ENCODE data around the gene S100A8. TPM values are rescaled to one million over a fixed set of nuclear protein-coding genes. Genes with fewer than 3 reads are reported as not detected.
"Not testable (repeated sequence)": the region's sequence is repeated elsewhere in the genome, so short reads cannot be mapped to it uniquely, and the experiment has no call there.

S100A8 gene
- 40.7 TPM for total RNA-seq
- long read RNA-seq, partial matches to known transcripts, result 0 of 5 reads
- long read RNA-seq, other reads (novel, unspliced or antisense), result 0 of 5 reads

DNA sequence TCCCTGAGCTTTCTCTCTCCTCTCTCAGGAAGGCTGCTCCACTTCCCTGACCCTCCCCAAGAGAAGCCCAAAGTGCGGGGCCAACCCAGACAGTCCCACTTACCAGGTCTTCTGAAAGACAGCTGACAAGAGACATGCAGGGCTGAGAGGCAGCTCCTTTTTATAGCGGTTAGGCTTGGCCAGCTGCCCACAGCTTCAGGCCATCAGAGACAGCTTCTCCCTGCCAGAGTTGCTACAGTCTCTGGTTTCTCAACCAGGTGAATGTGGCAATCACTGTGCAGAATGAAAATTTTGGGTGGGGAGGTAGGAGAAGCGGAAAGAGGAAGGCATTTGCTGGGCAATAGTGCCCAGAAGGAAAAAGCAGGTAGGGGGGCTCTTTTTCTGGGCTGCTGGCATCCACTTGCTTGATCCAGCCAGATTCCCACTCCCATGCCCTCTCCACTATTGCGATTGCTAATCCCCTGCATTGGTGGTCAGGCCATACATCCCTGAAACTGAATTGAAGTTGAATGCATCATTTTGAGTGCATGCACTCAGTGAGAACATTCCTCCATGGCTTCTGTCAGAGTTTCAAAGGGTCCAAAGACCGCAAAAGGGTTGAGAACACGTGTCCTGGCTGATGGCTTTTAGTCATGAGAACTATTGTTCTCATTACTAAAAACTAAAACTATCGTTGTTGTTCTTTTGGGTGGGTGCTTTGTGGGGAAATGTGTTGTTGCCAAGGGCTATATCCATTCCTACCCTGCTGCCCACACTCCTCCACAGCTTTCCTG, at the start of gene S100A8:
S100A8 (minus strand) TSS at position 136 of the 773 bp plus-strand sequence. CDS start 538 bp downstream, outside the sequence.
- intact Hi-C loops (cut with micrococcal nuclease), result no loop called here
- DNase-seq (peak; percentile 88), ATAC-seq (peak; percentile 88)

- ATAC-seq, result no peak
- no peak for DNase-seq
- intact Hi-C loops (cut with micrococcal nuclease), result no loop called here
Observed at GRCh38 chr1:153439273-153439672, 48.4 kb upstream of the S100A8 start.

GRCh38 chr1:153438599-153438998, 47.7 kb upstream of the S100A8 start:
- ATAC-seq (no peak), DNase-seq (no peak)
- intact Hi-C loops (cut with micrococcal nuclease), result no loop called here

DNA sequence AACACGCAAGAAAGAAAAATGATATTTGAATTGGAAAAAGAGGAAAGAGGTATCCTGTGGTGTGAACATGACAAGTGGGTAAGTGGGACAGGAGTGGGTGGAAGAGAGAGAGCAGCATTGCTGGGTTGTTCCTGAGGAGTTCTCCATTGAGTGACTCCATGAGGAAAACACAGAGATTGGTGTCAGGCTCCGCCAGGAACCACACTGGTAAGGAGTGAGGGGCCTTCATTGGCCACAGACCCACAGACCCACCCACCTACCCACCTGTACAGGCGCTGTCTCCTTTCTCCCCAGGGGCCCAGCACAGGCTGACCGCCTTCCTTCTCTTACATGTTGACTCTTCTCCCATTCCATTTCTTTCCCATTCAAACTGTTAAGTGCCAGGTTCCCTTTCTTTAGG, 46.4 kb upstream of the S100A8 start:
- intact Hi-C loops (cut with micrococcal nuclease), result no loop called here
- DNase-seq, result no peak
- no peak for ATAC-seq

GRCh38 chr1:153434746-153435455, 44.0 kb upstream of the S100A8 start:
- DNase-seq (no peak), ATAC-seq (no peak)
- intact Hi-C loops (cut with micrococcal nuclease), result no loop called here

DNA sequence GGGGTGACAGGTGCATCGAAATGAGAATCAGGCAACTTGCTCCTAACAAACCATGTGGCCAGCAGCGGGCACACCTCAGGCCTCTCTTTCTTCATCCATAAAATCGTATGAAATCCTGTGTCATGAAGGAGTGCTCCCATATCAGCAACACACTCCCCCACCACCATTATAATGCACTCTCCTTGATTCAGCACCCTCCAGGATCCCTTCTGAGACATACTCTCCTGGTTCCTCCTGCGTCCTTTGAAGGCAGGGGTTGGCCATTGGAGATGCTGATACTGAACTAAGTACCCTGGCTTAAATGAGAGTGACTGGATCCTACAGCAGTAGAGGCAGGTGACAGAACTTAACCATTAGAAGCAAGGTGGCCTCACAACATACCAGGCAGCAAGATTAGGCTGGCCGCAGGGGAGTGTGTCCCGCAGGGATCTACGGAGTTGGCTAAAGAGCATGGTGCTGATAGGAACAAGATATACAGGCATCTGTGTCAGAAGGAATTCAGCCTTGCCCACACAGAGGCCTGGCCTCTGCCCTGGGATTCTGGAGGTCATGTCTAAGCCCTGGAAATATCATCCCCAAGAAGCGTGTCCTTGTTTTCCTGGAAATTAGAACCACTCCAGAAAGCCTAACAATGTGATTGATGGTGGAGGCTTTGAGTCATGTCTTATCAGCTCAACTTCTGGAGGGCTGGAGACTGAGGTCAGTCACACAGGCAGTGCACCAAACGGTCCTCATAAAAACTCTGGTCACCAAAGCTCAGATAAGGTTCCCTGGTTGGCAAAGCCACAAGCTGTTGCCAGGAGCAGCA, 42.2 kb upstream of the S100A8 start:
- no peak for DNase-seq
- intact Hi-C loops (cut with micrococcal nuclease), result no loop called here

GRCh38 chr1:153431928-153432327, 41.1 kb upstream of the S100A8 start:
- no peak for ATAC-seq
- no peak for DNase-seq
- intact Hi-C loops (cut with micrococcal nuclease), result no loop called here

More for the DNA sequence above, 42.2 kb upstream of the S100A8 start:
- ATAC-seq, result no peak

- no peak for ATAC-seq
- intact Hi-C loops (cut with micrococcal nuclease), result no loop called here
- DNase-seq, result no peak
Observed at GRCh38 chr1:153431427-153431826, 40.6 kb upstream of the S100A8 start.

GRCh38 chr1:153431002-153431401, 40.1 kb upstream of the S100A8 start:
- ATAC-seq (no peak), DNase-seq (no peak)
- intact Hi-C loops (cut with micrococcal nuclease), result no loop called here

GRCh38 chr1:153430561-153430960, 39.7 kb upstream of the S100A8 start:
- intact Hi-C loops (cut with micrococcal nuclease), result no loop called here
- DNase-seq (no peak), ATAC-seq (no peak)

GRCh38 chr1:153430166-153430553, 39.3 kb upstream of the S100A8 start:
- intact Hi-C loops (cut with micrococcal nuclease), result no loop called here
- ATAC-seq, result no peak
- DNase-seq, result no peak

DNA sequence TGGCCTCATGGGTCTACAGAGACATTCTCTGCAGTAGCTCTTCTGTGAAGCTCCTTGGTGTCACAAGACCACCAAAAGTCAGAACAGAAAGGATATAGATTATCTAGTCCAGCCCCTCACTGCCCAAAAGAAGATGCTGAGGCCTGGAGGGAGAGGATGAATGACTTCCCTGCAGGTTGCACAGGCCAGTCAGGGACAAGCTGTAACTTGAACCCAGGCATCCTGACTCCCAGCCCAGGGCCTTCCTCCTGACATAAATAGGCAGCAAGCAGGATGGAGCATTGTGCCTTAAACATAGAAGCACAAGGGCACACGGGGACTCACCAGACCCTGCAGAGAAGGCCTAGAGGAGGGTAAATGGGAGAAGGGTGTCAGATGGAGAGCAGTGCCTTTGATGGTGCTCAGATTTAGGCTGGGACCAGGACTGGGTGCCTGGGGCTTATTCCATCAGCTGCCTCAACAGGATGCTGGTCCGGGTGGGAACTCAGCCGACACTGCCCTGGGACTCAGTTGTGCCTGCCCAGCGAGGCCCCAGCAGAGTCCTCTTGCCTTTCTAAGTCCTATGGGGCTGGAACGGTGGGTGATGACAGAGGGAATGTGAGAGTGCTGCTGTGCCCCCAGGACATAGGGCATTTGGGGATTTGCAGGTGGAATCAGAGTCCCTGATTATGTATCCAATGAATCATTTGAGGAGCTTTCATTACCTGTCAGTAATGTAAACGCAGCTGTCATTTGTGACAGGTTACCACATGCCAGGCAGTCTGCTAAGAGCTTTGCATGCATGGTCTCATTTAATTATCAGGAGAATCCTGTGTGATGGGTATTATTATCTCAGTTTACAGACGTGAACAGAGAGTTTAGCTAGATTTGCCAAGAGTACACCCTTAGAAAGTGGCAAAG, 38.6 kb upstream of the S100A8 start:
- DNase-seq (no peak), ATAC-seq (no peak)
- intact Hi-C loops (cut with micrococcal nuclease), result no loop called here

DNA sequence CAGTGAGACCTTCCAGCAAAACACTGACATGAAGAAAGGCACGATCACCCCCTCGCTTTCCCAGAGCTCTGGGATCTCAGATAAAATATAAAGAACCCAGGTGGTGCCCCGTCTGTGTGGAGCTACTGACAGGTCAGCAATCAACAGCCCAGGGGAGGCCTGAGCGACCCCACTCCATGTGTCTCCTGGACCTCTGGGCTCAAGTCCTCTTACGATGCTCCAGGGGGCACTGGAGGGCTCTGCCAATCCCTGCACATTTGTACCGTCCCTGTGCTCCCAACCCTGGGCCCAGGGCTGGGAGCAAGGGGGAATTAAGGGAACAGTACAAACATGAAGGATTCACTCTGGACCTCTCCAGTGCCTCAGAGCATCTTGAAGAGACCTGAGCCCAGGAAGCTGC, 37.9 kb upstream of the S100A8 start:
- intact Hi-C loops (cut with micrococcal nuclease), result no loop called here
- ATAC-seq (no peak), DNase-seq (no peak)

GRCh38 chr1:153428073-153428638, 37.3 kb upstream of the S100A8 start:
- ATAC-seq, result no peak
- intact Hi-C loops (cut with micrococcal nuclease), result no loop called here
- no peak for DNase-seq

- ATAC-seq, result no peak
- no peak for DNase-seq
- intact Hi-C loops (cut with micrococcal nuclease), result no loop called here
Observed at GRCh38 chr1:153426809-153427208, 35.9 kb upstream of the S100A8 start.

DNA sequence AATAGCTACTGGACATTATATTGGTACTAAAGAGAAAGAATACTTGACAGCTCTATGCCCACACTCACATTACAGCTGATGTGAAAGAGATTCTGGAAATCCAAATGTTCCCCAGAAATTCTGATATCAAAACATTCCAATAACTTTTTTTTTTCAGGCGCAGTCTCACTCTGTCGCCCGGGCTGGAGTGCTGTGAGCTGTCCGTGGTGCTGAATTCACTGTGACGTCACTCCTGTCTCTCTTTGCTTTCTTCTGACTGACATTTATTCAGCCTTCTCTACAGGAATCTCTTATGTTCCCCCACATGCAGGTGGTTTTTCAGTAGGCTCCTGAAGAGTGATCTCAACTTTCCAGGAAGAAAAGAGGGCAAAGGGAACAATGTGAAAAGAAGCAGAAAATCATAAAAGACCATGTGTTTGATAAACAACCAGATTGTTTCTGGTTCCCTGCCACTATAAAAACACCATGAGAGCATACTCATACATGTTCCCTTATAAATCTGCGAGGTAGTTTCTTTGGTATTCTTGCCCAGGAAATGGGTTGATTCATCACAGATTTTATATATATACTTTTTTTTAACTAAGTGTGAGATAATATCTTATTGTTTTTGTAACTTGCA, 31.7 kb upstream of the S100A8 start:
- DNase-seq (peak; percentile 73), ATAC-seq (peak; percentile 48)
- intact Hi-C loops (cut with micrococcal nuclease), result no loop called here

DNA sequence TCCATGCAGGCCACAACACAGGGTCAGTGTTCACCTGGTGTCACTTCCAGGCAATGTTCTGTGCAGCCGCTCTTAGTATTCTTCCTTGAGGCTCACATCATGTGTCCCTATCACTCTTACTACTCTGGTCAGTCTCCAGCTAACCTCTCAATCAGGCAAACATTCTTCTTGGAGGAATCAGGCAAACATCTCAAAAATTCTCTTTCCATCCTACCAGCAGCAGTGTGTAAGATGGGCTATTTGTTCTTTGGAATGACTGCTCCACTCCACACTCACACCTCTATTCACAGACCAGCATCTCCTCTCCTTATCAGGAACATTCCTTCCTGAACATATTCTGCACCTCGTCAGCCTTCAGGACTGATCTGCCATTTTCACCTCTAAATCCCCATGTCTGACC, 29.4 kb upstream of the S100A8 start:
- intact Hi-C loops (cut with micrococcal nuclease), result no loop called here
- ATAC-seq (no peak), DNase-seq (no peak)

DNA sequence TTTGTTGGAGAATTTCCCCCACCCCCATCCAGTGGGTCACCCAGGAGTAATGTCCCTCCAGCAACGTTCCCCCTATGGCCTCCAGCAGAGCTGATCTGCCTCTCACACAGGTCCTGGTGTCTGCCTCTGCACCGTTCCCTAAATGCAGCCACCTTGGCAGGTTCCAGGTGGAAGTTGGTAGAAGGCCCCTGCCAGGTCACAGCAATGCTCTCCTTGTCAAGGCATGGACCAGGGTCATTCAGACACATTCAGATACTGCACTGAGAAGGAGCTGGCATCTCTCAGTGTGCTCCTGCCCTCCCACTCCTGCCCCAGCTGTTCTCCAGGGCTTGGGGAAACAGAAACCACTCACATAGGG, 28.5 kb upstream of the S100A8 start:
- intact Hi-C loops (cut with micrococcal nuclease); ATAC-seq; DNase-seq: not testable (repeated sequence)

Data from left ventricle myocardium superior (tissue), 1 donor.